Glutamatergic neuron (in vitro differentiated cells): ENCODE measurements around the gene SH3BP4. TPM values are rescaled to one million over a fixed set of nuclear protein-coding genes. Genes with fewer than 3 reads are reported as not detected.

Experiments used
- DNase-seq: peaks from one replicate; pipeline ENCODE4 v3.0.0; 2022
- H3K27ac Mint-ChIP-seq: one replicate; pipeline ENCODE4 v1.8.0; 2020; ENCODE audit warnings: mild to moderate bottlenecking, mixed read lengths, inconsistent platforms; ENCODE audit not compliant: unreplicated experiment
- H3K27me3 Mint-ChIP-seq: one replicate; pipeline ENCODE4 v1.8.0; 2020; ENCODE audit warnings: mild to moderate bottlenecking, moderate library complexity, mixed read lengths, inconsistent platforms; ENCODE audit not compliant: unreplicated experiment
- H3K36me3 Mint-ChIP-seq: one replicate; pipeline ENCODE4 v1.8.0; 2020; ENCODE audit warnings: mild to moderate bottlenecking, mixed read lengths, inconsistent platforms; ENCODE audit not compliant: unreplicated experiment
- H3K4me1 Mint-ChIP-seq: one replicate; pipeline ENCODE4 v1.8.0; 2020; ENCODE audit warnings: mild to moderate bottlenecking, low read depth, mixed read lengths, inconsistent platforms; ENCODE audit not compliant: unreplicated experiment
- H3K4me3 Mint-ChIP-seq: one replicate; pipeline ENCODE4 v1.8.0; 2020; ENCODE audit warnings: mild to moderate bottlenecking, mixed read lengths, inconsistent platforms; ENCODE audit not compliant: unreplicated experiment
- H3K9me3 Mint-ChIP-seq: one replicate; pipeline ENCODE4 v1.8.0; 2020; ENCODE audit warnings: mild to moderate bottlenecking, moderate library complexity, mixed read lengths, inconsistent platforms; ENCODE audit not compliant: unreplicated experiment
- total RNA-seq: library from RNA; stranded (reverse); fragmentation: NEBNext Ultra II Directional; extraction: Animal tissue kit (Norgen Biotek cat#: 25700); gene quantifications from one replicate; pipeline ENCODE4 v1.2.1, GENCODE V29; 2021; ENCODE audit not compliant: unreplicated experiment
- TF ChIP-seq, protein P1 (sequence below): fragments of 200-600 bp; sonication (generic); IDR thresholded peaks from one replicate; pipeline ENCODE4 v1.5.0; 2021; ENCODE audit not compliant: partially characterized antibody, unreplicated experiment

Gene SH3BP4
- total RNA-seq, 1 donor from 2014 or later, result 59.3 TPM

DNA sequence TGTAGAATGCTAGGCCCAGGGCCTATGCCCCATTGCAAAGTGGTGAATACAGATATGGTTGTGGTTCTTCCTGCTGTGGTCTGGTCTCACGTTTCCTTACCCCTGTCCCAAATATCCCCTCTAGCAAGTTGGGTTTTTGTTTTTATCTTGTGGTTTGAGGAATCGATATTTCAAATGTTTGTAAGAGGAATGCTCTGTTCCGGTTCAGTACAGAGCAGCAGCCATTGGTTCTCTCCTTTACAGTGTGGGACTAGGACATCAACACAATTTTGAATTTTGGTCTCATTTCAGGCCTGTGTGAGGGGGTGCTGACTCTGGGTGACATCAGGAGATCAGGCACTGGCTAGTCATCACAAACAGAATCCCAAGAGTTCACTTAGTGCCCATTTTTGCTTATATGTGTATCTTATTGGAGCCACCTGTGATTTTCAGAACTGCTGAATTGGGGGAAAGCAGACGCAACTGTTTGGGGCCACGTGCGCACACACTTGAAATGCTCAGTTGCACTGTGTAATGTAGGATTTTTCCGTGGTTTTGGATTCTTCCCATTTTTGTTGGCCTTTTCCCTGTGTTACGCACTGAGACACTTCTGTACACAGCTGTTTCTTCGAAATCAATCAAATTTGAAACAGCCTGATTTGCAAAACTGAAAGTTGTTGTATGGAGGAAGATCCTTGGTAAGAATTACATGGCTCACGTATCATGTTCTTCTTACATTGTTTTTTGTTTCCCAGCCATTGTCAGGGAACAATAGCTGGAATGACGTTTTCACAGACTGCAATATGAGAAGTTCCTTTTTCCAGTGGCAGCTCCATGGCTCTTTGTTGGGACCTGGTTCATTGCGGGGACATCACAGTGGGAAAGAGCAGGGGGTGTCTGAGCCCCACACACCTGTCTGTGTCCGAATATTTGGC, 8.6 kb downstream of the SH3BP4 start:
- no peak for DNase-seq
- Mint-ChIP-seq H3K4me3 (no peak overlapping the region), H3K36me3 (no peaks in the 10 kb centered on the region), H3K4me1 (peaks cover 53% of the 10 kb centered on the region), H3K27ac (peak overlapping the region; percentile 60), H3K9me3 (peaks cover 9% of the 10 kb centered on the region), H3K27me3 (peaks cover 2% of the 10 kb centered on the region)
- TF ChIP-seq, protein P1, sequence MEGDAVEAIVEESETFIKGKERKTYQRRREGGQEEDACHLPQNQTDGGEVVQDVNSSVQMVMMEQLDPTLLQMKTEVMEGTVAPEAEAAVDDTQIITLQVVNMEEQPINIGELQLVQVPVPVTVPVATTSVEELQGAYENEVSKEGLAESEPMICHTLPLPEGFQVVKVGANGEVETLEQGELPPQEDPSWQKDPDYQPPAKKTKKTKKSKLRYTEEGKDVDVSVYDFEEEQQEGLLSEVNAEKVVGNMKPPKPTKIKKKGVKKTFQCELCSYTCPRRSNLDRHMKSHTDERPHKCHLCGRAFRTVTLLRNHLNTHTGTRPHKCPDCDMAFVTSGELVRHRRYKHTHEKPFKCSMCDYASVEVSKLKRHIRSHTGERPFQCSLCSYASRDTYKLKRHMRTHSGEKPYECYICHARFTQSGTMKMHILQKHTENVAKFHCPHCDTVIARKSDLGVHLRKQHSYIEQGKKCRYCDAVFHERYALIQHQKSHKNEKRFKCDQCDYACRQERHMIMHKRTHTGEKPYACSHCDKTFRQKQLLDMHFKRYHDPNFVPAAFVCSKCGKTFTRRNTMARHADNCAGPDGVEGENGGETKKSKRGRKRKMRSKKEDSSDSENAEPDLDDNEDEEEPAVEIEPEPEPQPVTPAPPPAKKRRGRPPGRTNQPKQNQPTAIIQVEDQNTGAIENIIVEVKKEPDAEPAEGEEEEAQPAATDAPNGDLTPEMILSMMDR, result no peak

GRCh38 chr2:234961784-234962183, 10.0 kb downstream of the SH3BP4 start:
- TF ChIP-seq, protein P1, result no peak
- H3K4me1 Mint-ChIP-seq, result peaks cover 47% of the 10 kb centered on the region
- H3K4me3 Mint-ChIP-seq, result no peak overlapping the region
- H3K9me3 Mint-ChIP-seq, result peaks cover 9% of the 10 kb centered on the region
- H3K36me3 Mint-ChIP-seq, result no peaks in the 10 kb centered on the region
- peaks cover 2% of the 10 kb centered on the region for H3K27me3 Mint-ChIP-seq
- DNase-seq, result no peak
- no peak overlapping the region for H3K27ac Mint-ChIP-seq

GRCh38 chr2:234963773-234964615, 12.2 kb downstream of the SH3BP4 start:
- Mint-ChIP-seq H3K4me1 (peaks cover 39% of the 10 kb centered on the region), H3K27ac (peak overlapping the region; percentile 69), H3K27me3 (peaks cover 4% of the 10 kb centered on the region), H3K4me3 (no peak overlapping the region), H3K9me3 (peaks cover 8% of the 10 kb centered on the region), H3K36me3 (no peaks in the 10 kb centered on the region)
- DNase-seq, result no peak
- TF ChIP-seq, protein P1, result no peak

DNA sequence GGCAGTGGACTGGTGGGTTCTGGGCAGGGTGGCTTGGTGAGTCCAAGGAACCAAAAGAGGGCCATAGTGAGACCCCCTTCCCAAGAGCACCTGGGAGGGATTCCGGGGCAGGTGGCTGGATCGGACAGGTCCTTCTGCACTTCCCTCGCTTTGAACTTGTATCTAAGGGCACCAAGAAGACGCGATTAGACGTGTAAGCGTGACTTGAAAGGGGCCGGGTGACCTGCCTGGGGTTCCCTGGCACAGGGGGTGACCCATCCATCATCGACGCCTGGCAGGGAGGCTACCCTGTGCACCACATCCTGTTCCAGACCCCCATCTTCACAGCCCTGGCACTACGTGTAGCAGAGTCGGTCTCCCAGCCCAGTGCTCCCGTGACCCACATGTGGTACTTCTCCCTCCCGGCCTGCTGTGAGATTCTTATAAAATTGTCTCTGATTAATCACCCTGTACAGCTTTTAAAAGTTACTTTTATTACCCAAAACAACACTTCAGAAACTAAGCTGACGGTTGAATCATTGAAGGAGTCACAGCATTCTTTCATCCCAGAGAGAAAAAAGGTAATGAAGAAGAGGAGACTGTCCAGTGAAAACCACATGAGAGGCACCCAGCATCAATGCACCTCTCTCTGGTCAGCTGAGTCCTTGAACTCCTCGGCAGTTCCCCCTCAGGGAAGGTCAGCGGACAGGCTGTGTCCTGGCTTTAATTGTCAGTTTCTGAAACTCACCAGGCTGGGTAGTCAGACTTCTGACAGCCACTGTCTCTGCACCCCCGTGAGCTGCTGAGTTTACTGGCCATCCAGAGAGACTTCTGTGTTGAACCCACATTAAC, 13.0 kb downstream of the SH3BP4 start:
- DNase-seq, result no peak
- Mint-ChIP-seq H3K9me3 (peaks cover 5% of the 10 kb centered on the region), H3K27ac (no peak overlapping the region), H3K27me3 (peaks cover 4% of the 10 kb centered on the region), H3K36me3 (no peaks in the 10 kb centered on the region), H3K4me1 (peaks cover 41% of the 10 kb centered on the region), H3K4me3 (no peak overlapping the region)
- TF ChIP-seq, protein P1, result no peak
